Calu3 (cell line): Measurements from ENCODE around the gene ITPK1. TPM values are rescaled to one million over a fixed set of nuclear protein-coding genes. Genes with fewer than 3 reads are reported as not detected.

Source experiments
- BruUV-seq: library from RNA; stranded (reverse); fragments of 400-500 nt; replicated peaks from 2 replicates; lab custom pipeline; 2021; lab: Mats Ljungman, UMichigan
- CTCF ChIA-PET: fragments of 300-600 bp; sonication (Branson Sonifier 250); formaldehyde crosslinking; loops from one replicate; lab custom pipeline; 2022; ENCODE audit warnings: antibody characterized with exemption; lab: Charles Lee
- DNase-seq: peaks from one replicate; pipeline ENCODE4 v3.0.0; 2022
- H3K27ac Mint-ChIP-seq: one replicate; pipeline ENCODE4 v1.8.0; 2022; ENCODE audit warnings: mixed read lengths; ENCODE audit not compliant: unreplicated experiment
- H3K27me3 Mint-ChIP-seq: one replicate; pipeline ENCODE4 v1.8.0; 2022; ENCODE audit warnings: mixed read lengths; ENCODE audit not compliant: unreplicated experiment
- H3K36me3 Mint-ChIP-seq: one replicate; pipeline ENCODE4 v1.8.0; 2022; ENCODE audit warnings: mild to moderate bottlenecking, moderate library complexity, mixed read lengths; ENCODE audit not compliant: insufficient read depth, unreplicated experiment
- H3K4me1 Mint-ChIP-seq: one replicate; pipeline ENCODE4 v1.8.0; 2022; ENCODE audit warnings: mild to moderate bottlenecking, low read depth, mixed read lengths; ENCODE audit not compliant: unreplicated experiment
- H3K4me3 Mint-ChIP-seq: one replicate; pipeline ENCODE4 v1.8.0; 2022; ENCODE audit warnings: mild to moderate bottlenecking, low read depth, moderate library complexity, mixed read lengths; ENCODE audit not compliant: unreplicated experiment
- H3K9me3 Mint-ChIP-seq: one replicate; pipeline ENCODE4 v1.8.0; 2022; ENCODE audit warnings: low read depth, mixed read lengths; ENCODE audit not compliant: unreplicated experiment
- CTCF ChIP-seq: fragments of 200-600 bp; IDR thresholded peaks from one replicate; pipeline ENCODE4 v1.8.0; 2022; ENCODE audit warnings: antibody characterized with exemption; ENCODE audit not compliant: unreplicated experiment
- intact Hi-C: fragments of 100-400 bp; cut with micrococcal nuclease; formaldehyde crosslinking; loops from one replicate; pipeline ENCODE4 v1.10.0; 2022; ENCODE audit not compliant: unreplicated experiment
- total RNA-seq: library from RNA; stranded (reverse); gene quantifications from 2 replicates; pipeline ENCODE4 v1.2.3, GENCODE V29; 2022

The ITPK1 gene
- total RNA-seq, 1 experiment from 2014 or later: 94.3 TPM

DNA sequence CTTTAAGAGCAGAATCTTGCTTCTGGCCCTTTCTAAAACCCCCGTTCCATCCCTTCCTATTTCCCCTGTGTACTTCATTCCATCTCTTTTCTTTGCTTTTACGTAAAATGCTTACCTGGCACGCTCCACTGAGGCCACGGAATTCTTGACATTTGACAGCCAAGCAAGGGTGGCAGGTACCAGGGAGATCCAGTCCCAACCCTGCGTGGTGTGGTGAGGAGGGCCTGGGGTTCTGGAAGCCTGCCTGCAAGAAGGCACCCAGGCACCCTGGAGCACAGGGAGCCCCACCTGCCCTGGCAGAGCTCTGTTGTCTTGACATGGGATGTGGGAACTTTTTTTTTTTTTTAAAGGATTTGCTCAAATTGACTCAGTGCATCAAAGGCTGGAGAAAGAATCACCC, 48.6 kb downstream of the ITPK1 start:
- CTCF ChIA-PET: interaction anchor here (0.6 to 1.3 kb wide), 2 partner anchors 27 to 1184 kb away, joined by 3 read pairs; no protein-coding TSS in a partner anchor
- H3K27me3 Mint-ChIP-seq: no peaks in the 10 kb centered on the region
- no TSS peak for BruUV-seq
- no peak overlapping the region for H3K4me3 Mint-ChIP-seq
- peaks cover 8% of the 10 kb centered on the region for H3K4me1 Mint-ChIP-seq
- no peaks in the 10 kb centered on the region for H3K9me3 Mint-ChIP-seq
- intact Hi-C loops: no loop called here
- DNase-seq: no peak
- H3K36me3 Mint-ChIP-seq: peaks cover 21% of the 10 kb centered on the region
- no peak overlapping the region for H3K27ac Mint-ChIP-seq
- TF ChIP-seq CTCF: no peak

GRCh38 chr14:93065272-93065730, 50.4 kb downstream of the ITPK1 start:
- H3K4me1 Mint-ChIP-seq: peaks cover 8% of the 10 kb centered on the region

DNA sequence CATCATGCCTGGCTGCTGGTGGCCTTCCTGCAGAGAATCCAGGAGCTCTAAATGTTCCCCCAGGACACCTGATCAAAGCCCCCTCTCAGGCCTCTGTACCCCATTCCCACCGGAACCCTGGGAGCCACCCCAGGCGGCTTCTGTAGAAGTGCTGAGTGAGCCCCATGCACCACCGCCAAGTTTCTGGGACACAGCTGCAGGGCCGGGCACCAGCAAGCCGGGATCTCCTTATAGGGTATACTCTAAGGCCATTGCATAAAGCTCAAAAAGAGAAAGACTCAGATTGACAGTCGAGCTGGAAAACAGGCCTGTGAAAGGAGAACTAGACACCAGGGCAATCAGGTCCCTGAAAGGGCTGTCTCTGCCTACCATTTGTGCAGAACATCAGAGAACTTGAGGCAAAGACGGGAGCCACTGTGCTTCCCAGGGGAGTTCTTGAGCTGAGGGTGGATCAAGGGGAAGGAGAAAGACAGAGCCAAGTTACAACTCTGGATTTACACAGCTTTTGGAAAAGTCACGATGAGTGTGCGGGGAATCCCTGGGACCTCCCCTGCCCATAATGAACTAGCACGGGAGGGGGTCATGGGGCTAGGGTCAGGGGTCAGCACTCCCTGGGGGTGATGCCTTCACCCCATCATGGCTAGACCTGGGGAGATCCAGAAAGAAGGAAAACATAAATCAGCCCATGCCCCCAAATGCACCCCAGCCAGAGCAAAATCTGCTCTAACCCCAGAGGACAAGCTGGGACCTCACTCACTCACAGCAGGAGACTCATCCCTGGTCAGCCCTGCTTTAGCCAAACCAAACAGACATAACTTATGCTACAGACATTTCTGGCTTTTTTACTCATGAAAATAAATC, 51.1 kb downstream of the ITPK1 start:
- Mint-ChIP-seq H3K27me3 (no peaks in the 10 kb centered on the region), H3K27ac (no peak overlapping the region), H3K4me1 (peaks cover 8% of the 10 kb centered on the region), H3K4me3 (no peak overlapping the region), H3K9me3 (no peaks in the 10 kb centered on the region), H3K36me3 (peaks cover 21% of the 10 kb centered on the region)
- TF ChIP-seq CTCF: no peak
- intact Hi-C loops: no loop called here
- CTCF ChIA-PET: no interaction called here
- BruUV-seq: no TSS peak
- DNase-seq: no peak

More at GRCh38 chr14:93065272-93065730, 50.4 kb downstream of the ITPK1 start:
- DNase-seq: no peak
- Mint-ChIP-seq H3K36me3 (peaks cover 21% of the 10 kb centered on the region), H3K4me3 (no peak overlapping the region), H3K27ac (no peak overlapping the region), H3K27me3 (no peaks in the 10 kb centered on the region), H3K9me3 (no peaks in the 10 kb centered on the region)
- BruUV-seq: no TSS peak
- intact Hi-C loops: no loop called here
- CTCF ChIA-PET: no interaction called here
- TF ChIP-seq CTCF: no peak

GRCh38 chr14:93063393-93063792, 52.3 kb downstream of the ITPK1 start:
- Mint-ChIP-seq H3K36me3 (peaks cover 9% of the 10 kb centered on the region), H3K27ac (no peak overlapping the region), H3K9me3 (no peaks in the 10 kb centered on the region), H3K4me1 (no peaks in the 10 kb centered on the region), H3K27me3 (no peaks in the 10 kb centered on the region), H3K4me3 (no peak overlapping the region)
- CTCF ChIA-PET: no interaction called here
- no peak for TF ChIP-seq CTCF
- intact Hi-C loops: no loop called here
- DNase-seq: no peak
- BruUV-seq: no TSS peak
